ENCODE measurements around the gene CNTN4.

Gene CNTN4

GRCh38 chr3:2423143-2423542 lies 324.5 kb downstream of the CNTN4 start:
- no peak for DNase-seq

- DNase-seq: no peak
Measured at GRCh38 chr3:2441558-2441957, 342.9 kb downstream of the CNTN4 start.

- DNase-seq: no peak
Measured at GRCh38 chr3:2446146-2446545, 347.5 kb downstream of the CNTN4 start.

- no peak for DNase-seq
Measured at GRCh38 chr3:2452249-2452648, 353.6 kb downstream of the CNTN4 start.

GRCh38 chr3:2454865-2455264 lies 356.2 kb downstream of the CNTN4 start:
- DNase-seq: no peak

GRCh38 chr3:2456788-2457187 lies 358.1 kb downstream of the CNTN4 start:
- DNase-seq: no peak

- no peak for DNase-seq
Measured at GRCh38 chr3:2458816-2459215, 360.1 kb downstream of the CNTN4 start.

GRCh38 chr3:2465842-2466241 lies 367.2 kb downstream of the CNTN4 start:
- DNase-seq: no peak

GRCh38 chr3:2468816-2469215 lies 370.1 kb downstream of the CNTN4 start:
- no peak for DNase-seq

GRCh38 chr3:2476996-2477395 lies 378.3 kb downstream of the CNTN4 start:
- no peak for DNase-seq

GRCh38 chr3:2477620-2478019 lies 379.0 kb downstream of the CNTN4 start:
- DNase-seq: no peak

- DNase-seq: no peak
Measured at GRCh38 chr3:2484162-2485026, 385.7 kb downstream of the CNTN4 start.

GRCh38 chr3:2485027-2485375 lies 386.3 kb downstream of the CNTN4 start:
- DNase-seq: no peak

- no peak for DNase-seq
Measured at GRCh38 chr3:2495746-2496145, 397.1 kb downstream of the CNTN4 start.

GRCh38 chr3:2504912-2505311 lies 406.2 kb downstream of the CNTN4 start:
- DNase-seq: no peak

GRCh38 chr3:2506776-2507175 lies 408.1 kb downstream of the CNTN4 start:
- DNase-seq: no peak

GRCh38 chr3:2510591-2511145 lies 412.0 kb downstream of the CNTN4 start:
- DNase-seq: no peak

GRCh38 chr3:2511356-2511755 lies 412.7 kb downstream of the CNTN4 start:
- no peak for DNase-seq

- DNase-seq: no peak
Measured at GRCh38 chr3:2512881-2513280, 414.2 kb downstream of the CNTN4 start.

GRCh38 chr3:2513986-2514385 lies 415.3 kb downstream of the CNTN4 start:
- no peak for DNase-seq

GRCh38 chr3:2516762-2517441 lies 418.2 kb downstream of the CNTN4 start:
- no peak for DNase-seq

GRCh38 chr3:2517500-2518172 lies 419.0 kb downstream of the CNTN4 start:
- DNase-seq: no peak

- DNase-seq: peak; percentile 0
Measured at GRCh38 chr3:2523281-2523836, 424.7 kb downstream of the CNTN4 start.
